Endothelial cell of umbilical vein (primary cell): ENCODE measurements around the gene KRTAP1-1.
"Not testable (repeated sequence)": the region's sequence is repeated elsewhere in the genome, so short reads cannot be mapped to it uniquely, and the experiment has no call there.

ENCODE experiments used
- EZH2 ChIP-seq: IDR thresholded peaks from 2 replicates; pipeline ENCODE4 v1.6.1; 2012; ENCODE audit warnings: borderline replicate concordance, low read depth, mild to moderate bottlenecking, moderate library complexity, low read length, inconsistent platforms; ENCODE audit not compliant: severe bottlenecking
- MYC ChIP-seq: IDR thresholded peaks from one replicate; pipeline ENCODE4 v1.6.1; 2011; ENCODE audit warnings: mild to moderate bottlenecking, low read depth, low read length
- POLR2A ChIP-seq: IDR thresholded peaks from 2 replicates; pipeline ENCODE4 v1.6.1; 2012; ENCODE audit warnings: low read depth, mild to moderate bottlenecking, control low read depth, low read length
- POLR2AphosphoS5 ChIP-seq: IDR thresholded peaks from 2 replicates; pipeline ENCODE4 v1.6.1; 2012; ENCODE audit warnings: low read depth, mild to moderate bottlenecking, control low read depth, low read length, moderate library complexity; ENCODE audit not compliant: insufficient read depth
- TF ChIP-seq, protein P1 (sequence below), 2 donors: IDR thresholded peaks; 1 replicate in 1 of 2; 2 replicates in 1 of 2; pipeline ENCODE4 v1.5.1; 2011; ENCODE audit warnings: low read length in 2 of 2, mild to moderate bottlenecking in 2 of 2, moderate library complexity in 2 of 2, control low read depth in 1 of 2, inconsistent platforms in 1 of 2, low read depth in 1 of 2; ENCODE audit not compliant: insufficient read depth in 1 of 2; ENCODE audit errors: extremely low read depth in 1 of 2
- TF ChIP-seq, protein P2 (sequence below): IDR thresholded peaks from 2 replicates; pipeline ENCODE4 v1.6.1; 2011; ENCODE audit not compliant: insufficient read depth, insufficient read length

DNA sequence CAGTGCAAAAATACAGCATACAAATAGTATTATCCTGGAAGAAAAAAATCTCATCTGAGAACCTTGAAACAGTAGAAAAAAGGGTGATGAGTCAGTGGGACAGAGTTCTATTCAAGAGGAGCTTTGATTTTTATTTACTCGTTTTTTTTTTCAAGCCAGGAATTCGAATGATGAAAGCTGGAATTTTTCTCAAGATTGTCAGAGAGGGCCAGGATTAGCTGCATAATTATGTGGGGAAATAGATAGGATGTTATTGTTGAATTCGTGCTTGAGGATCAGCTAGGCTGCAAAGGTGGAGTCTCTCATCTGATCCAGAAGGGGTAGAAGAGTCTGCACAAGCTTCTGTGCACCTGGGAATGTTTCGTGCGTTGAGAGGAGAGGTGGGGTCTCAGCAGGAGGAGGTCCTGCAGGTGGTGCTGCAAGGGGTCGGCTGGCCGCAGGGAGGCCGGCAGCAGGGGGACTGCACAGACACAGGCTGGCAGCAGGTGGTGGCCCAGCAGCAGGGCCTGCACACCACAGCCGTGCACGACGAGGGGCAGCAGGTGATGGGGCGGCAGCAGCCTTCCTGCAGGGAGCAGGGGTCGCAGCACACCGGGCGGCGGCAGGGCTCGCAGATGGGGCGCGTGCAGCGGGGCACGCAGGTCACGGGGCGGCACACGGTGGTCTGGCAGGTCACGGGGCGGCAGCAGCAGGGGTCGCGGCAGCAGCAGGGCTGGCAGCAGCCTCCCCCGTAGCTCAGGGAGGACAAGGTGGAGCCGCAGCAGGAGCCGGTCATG is 18.2 kb upstream of the KRTAP1-1 start:
- TF ChIP-seq, protein P1, sequence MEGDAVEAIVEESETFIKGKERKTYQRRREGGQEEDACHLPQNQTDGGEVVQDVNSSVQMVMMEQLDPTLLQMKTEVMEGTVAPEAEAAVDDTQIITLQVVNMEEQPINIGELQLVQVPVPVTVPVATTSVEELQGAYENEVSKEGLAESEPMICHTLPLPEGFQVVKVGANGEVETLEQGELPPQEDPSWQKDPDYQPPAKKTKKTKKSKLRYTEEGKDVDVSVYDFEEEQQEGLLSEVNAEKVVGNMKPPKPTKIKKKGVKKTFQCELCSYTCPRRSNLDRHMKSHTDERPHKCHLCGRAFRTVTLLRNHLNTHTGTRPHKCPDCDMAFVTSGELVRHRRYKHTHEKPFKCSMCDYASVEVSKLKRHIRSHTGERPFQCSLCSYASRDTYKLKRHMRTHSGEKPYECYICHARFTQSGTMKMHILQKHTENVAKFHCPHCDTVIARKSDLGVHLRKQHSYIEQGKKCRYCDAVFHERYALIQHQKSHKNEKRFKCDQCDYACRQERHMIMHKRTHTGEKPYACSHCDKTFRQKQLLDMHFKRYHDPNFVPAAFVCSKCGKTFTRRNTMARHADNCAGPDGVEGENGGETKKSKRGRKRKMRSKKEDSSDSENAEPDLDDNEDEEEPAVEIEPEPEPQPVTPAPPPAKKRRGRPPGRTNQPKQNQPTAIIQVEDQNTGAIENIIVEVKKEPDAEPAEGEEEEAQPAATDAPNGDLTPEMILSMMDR (IDR thresholded peaks at IDR 0.05; ENCODE audit: extremely low read depth in 1 of 2, insufficient read depth in 1 of 2, low read depth in 1 of 2, low read length in 2 of 2), result not testable (repeated sequence)
- not testable (repeated sequence) for TF ChIP-seq POLR2AphosphoS5, POLR2A, MYC, EZH2
- TF ChIP-seq, protein P2, sequence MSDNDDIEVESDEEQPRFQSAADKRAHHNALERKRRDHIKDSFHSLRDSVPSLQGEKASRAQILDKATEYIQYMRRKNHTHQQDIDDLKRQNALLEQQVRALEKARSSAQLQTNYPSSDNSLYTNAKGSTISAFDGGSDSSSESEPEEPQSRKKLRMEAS, result not testable (repeated sequence)
